GM18511 (cell line): ENCODE measurements around the gene OSER1.
A peak's percentile ranks its signal among the peaks of the same experiment; 100 is the strongest.

Source experiments
- ATAC-seq: cut with Tn5 transposase; IDR thresholded peaks from one replicate; pipeline ENCODE4 v1.9.1; 2021; ENCODE audit warnings: mild to moderate bottlenecking, moderate library complexity; ENCODE audit not compliant: unreplicated experiment

Gene OSER1

GRCh38 chr20:44228465-44229258 lies 18.1 kb upstream of the OSER1 start:
- ATAC-seq = no peak

- no peak for ATAC-seq
Measured at GRCh38 chr20:44224637-44225036, 14.1 kb upstream of the OSER1 start.

GRCh38 chr20:44223721-44224120 lies 13.2 kb upstream of the OSER1 start:
- no peak for ATAC-seq

- no peak for ATAC-seq
Measured at GRCh38 chr20:44222633-44223368, 12.2 kb upstream of the OSER1 start.

GRCh38 chr20:44222027-44222426 lies 11.5 kb upstream of the OSER1 start:
- ATAC-seq = no peak

- ATAC-seq = no peak
Measured at GRCh38 chr20:44221368-44221954, 10.9 kb upstream of the OSER1 start.

- no peak for ATAC-seq
Measured at GRCh38 chr20:44219791-44220190, 9.2 kb upstream of the OSER1 start.

GRCh38 chr20:44219170-44219730 lies 8.7 kb upstream of the OSER1 start:
- no peak for ATAC-seq

- no peak for ATAC-seq
Measured at GRCh38 chr20:44218446-44218845, 7.9 kb upstream of the OSER1 start.

- no peak for ATAC-seq
Measured at GRCh38 chr20:44217342-44218092, 6.9 kb upstream of the OSER1 start.

GRCh38 chr20:44215125-44215524 lies 4.6 kb upstream of the OSER1 start:
- no peak for ATAC-seq

- ATAC-seq = no peak
Measured at GRCh38 chr20:44212792-44213191, 2.2 kb upstream of the OSER1 start.

GRCh38 chr20:44211177-44212039 lies 837 bp upstream of the OSER1 start:
- ATAC-seq = no peak

GRCh38 chr20:44209686-44210405 lies 725 bp downstream of the OSER1 start:
- ATAC-seq = peak; percentile 2

GRCh38 chr20:44208770-44209169 lies 1.8 kb downstream of the OSER1 start:
- no peak for ATAC-seq

GRCh38 chr20:44208165-44208564 lies 2.4 kb downstream of the OSER1 start:
- no peak for ATAC-seq

- ATAC-seq = no peak
Measured at GRCh38 chr20:44207126-44207723, 3.3 kb downstream of the OSER1 start.

- no peak for ATAC-seq
Measured at GRCh38 chr20:44206132-44206531, 4.4 kb downstream of the OSER1 start.

- no peak for ATAC-seq
Measured at GRCh38 chr20:44204832-44205215, 5.7 kb downstream of the OSER1 start.
